ENCODE measurements around the gene NCOA1.
"Not testable (repeated sequence)": the region's sequence is repeated elsewhere in the genome, so short reads cannot be mapped to it uniquely, and the experiment has no call there.

NCOA1 gene

GRCh38 chr2:24527536-24527935 is 36.5 kb downstream of the NCOA1 start:
- no peak overlapping the region for H3K9ac ChIP-seq (ENCODE audit: low read length)
- no peaks in the 10 kb centered on the region for H3K4me1 ChIP-seq (ENCODE audit: insufficient read depth, low read length, severe bottlenecking)
- H3K9me3 ChIP-seq (ENCODE audit: low read length) = peaks cover 13% of the 10 kb centered on the region; the same call in 1 of the 2 replicates
- no peak overlapping the region for H2AFZ ChIP-seq (ENCODE audit: low read length)
- H4K20me1 ChIP-seq (ENCODE audit: insufficient read depth, low read length) = no peaks in the 10 kb centered on the region
- no peaks in the 10 kb centered on the region for H3K27me3 ChIP-seq (ENCODE audit: insufficient read depth, low read length)
- H3K27ac ChIP-seq (ENCODE audit: low read depth, low read length, poor library complexity, severe bottlenecking) = no peak overlapping the region
- no peaks in the 10 kb centered on the region for H3K36me3 ChIP-seq (ENCODE audit: insufficient read depth, low read length)
- no peaks in the 10 kb centered on the region for H3F3A ChIP-seq (ENCODE audit: insufficient read depth, low read length)
- H3K4me3 ChIP-seq (ENCODE audit: low read depth, low read length, poor library complexity, severe bottlenecking) = no peak overlapping the region
- H3K79me2 ChIP-seq (ENCODE audit: insufficient read depth, low read length) = no peaks in the 10 kb centered on the region
- TF ChIP-seq, protein P1, sequence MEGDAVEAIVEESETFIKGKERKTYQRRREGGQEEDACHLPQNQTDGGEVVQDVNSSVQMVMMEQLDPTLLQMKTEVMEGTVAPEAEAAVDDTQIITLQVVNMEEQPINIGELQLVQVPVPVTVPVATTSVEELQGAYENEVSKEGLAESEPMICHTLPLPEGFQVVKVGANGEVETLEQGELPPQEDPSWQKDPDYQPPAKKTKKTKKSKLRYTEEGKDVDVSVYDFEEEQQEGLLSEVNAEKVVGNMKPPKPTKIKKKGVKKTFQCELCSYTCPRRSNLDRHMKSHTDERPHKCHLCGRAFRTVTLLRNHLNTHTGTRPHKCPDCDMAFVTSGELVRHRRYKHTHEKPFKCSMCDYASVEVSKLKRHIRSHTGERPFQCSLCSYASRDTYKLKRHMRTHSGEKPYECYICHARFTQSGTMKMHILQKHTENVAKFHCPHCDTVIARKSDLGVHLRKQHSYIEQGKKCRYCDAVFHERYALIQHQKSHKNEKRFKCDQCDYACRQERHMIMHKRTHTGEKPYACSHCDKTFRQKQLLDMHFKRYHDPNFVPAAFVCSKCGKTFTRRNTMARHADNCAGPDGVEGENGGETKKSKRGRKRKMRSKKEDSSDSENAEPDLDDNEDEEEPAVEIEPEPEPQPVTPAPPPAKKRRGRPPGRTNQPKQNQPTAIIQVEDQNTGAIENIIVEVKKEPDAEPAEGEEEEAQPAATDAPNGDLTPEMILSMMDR (IDR thresholded peaks at IDR 0.05; ENCODE audit: low read length) = no peak
- TF ChIP-seq EZH2 (IDR thresholded peaks at IDR 0.05; ENCODE audit: borderline replicate concordance, low read length) = no peak
- no peak overlapping the region for H3K4me2 ChIP-seq (ENCODE audit: low read length)
- no peaks in the 10 kb centered on the region for H3K9me2 ChIP-seq (ENCODE audit: low read depth, low read length)

DNA sequence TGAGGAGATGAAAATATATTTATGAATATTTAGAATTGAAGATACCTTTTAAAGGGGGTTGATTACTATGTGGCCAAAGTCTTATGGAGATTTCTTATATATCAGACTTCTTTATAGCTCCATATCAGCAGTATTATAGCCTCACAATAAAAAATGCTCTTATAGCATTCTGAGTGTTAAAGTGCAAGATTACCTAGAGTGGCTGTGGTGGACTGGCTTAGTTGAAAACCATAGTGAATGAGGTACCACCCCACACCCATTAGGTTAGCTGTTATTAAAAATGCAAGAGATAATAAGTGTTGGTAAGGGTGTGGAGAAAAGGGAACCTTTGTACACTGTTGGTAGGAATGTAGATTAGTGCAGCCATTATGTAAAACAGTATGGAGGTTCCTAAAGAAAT is 39.7 kb downstream of the NCOA1 start:
- H3F3A ChIP-seq (ENCODE audit: insufficient read depth, low read length) = no peaks in the 10 kb centered on the region
- no peak overlapping the region for H3K27ac ChIP-seq (ENCODE audit: low read depth, low read length, poor library complexity, severe bottlenecking)
- no peaks in the 10 kb centered on the region for H3K79me2 ChIP-seq (ENCODE audit: insufficient read depth, low read length)
- no peaks in the 10 kb centered on the region for H3K9me2 ChIP-seq (ENCODE audit: low read depth, low read length)
- no peak overlapping the region for H3K9ac ChIP-seq (ENCODE audit: low read length)
- H3K9me3 ChIP-seq (ENCODE audit: low read length) = peaks cover 13% of the 10 kb centered on the region; the same call in 1 of the 2 replicates
- no peak overlapping the region for H3K4me2 ChIP-seq (ENCODE audit: low read length)
- no peak for TF ChIP-seq EZH2 (IDR thresholded peaks at IDR 0.05; ENCODE audit: borderline replicate concordance, low read length)
- TF ChIP-seq, protein P1 (IDR thresholded peaks at IDR 0.05; ENCODE audit: low read length) = no peak
- no peaks in the 10 kb centered on the region for H3K27me3 ChIP-seq (ENCODE audit: insufficient read depth, low read length)
- H3K4me3 ChIP-seq (ENCODE audit: low read depth, low read length, poor library complexity, severe bottlenecking) = no peak overlapping the region
- no peak overlapping the region for H2AFZ ChIP-seq (ENCODE audit: low read length)
- H3K36me3 ChIP-seq (ENCODE audit: insufficient read depth, low read length) = no peaks in the 10 kb centered on the region
- H3K4me1 ChIP-seq (ENCODE audit: insufficient read depth, low read length, severe bottlenecking) = no peaks in the 10 kb centered on the region
- H4K20me1 ChIP-seq (ENCODE audit: insufficient read depth, low read length) = no peaks in the 10 kb centered on the region

- H3K79me2 ChIP-seq (ENCODE audit: insufficient read depth, low read length); H3K27ac ChIP-seq (ENCODE audit: low read depth, low read length, poor library complexity, severe bottlenecking); H2AFZ ChIP-seq (ENCODE audit: low read length); H3F3A ChIP-seq (ENCODE audit: insufficient read depth, low read length); H3K36me3 ChIP-seq (ENCODE audit: insufficient read depth, low read length); H3K27me3 ChIP-seq (ENCODE audit: insufficient read depth, low read length); H3K4me2 ChIP-seq (ENCODE audit: low read length); H3K9me2 ChIP-seq (ENCODE audit: low read depth, low read length); H3K4me1 ChIP-seq (ENCODE audit: insufficient read depth, low read length, severe bottlenecking); H3K9ac ChIP-seq (ENCODE audit: low read length); H4K20me1 ChIP-seq (ENCODE audit: insufficient read depth, low read length); H3K4me3 ChIP-seq (ENCODE audit: low read depth, low read length, poor library complexity, severe bottlenecking): not testable (repeated sequence)
- peaks cover 13% of the 10 kb centered on the region; the same call in 1 of the 2 replicates for H3K9me3 ChIP-seq (ENCODE audit: low read length)
Measured at GRCh38 chr2:24531610-24532009, 40.6 kb downstream of the NCOA1 start.

GRCh38 chr2:24532057-24532456 is 41.0 kb downstream of the NCOA1 start:
- not testable (repeated sequence) for H2AFZ ChIP-seq (ENCODE audit: low read length); H4K20me1 ChIP-seq (ENCODE audit: insufficient read depth, low read length)

GRCh38 chr2:24533574-24533973 is 42.5 kb downstream of the NCOA1 start:
- not testable (repeated sequence) for H2AFZ ChIP-seq (ENCODE audit: low read length); H3K9ac ChIP-seq (ENCODE audit: low read length); H3F3A ChIP-seq (ENCODE audit: insufficient read depth, low read length); H3K79me2 ChIP-seq (ENCODE audit: insufficient read depth, low read length); H3K36me3 ChIP-seq (ENCODE audit: insufficient read depth, low read length); H3K27me3 ChIP-seq (ENCODE audit: insufficient read depth, low read length); H3K27ac ChIP-seq (ENCODE audit: low read depth, low read length, poor library complexity, severe bottlenecking); H3K4me1 ChIP-seq (ENCODE audit: insufficient read depth, low read length, severe bottlenecking); H3K4me3 ChIP-seq (ENCODE audit: low read depth, low read length, poor library complexity, severe bottlenecking); H3K4me2 ChIP-seq (ENCODE audit: low read length); H3K9me2 ChIP-seq (ENCODE audit: low read depth, low read length); H4K20me1 ChIP-seq (ENCODE audit: insufficient read depth, low read length)
- peaks cover 22% of the 10 kb centered on the region; the same call in 1 of the 2 replicates for H3K9me3 ChIP-seq (ENCODE audit: low read length)

More at GRCh38 chr2:24532057-24532456, 41.0 kb downstream of the NCOA1 start:
- H3F3A ChIP-seq (ENCODE audit: insufficient read depth, low read length); H3K27me3 ChIP-seq (ENCODE audit: insufficient read depth, low read length); H3K27ac ChIP-seq (ENCODE audit: low read depth, low read length, poor library complexity, severe bottlenecking); H3K9me2 ChIP-seq (ENCODE audit: low read depth, low read length); H3K9ac ChIP-seq (ENCODE audit: low read length); H3K79me2 ChIP-seq (ENCODE audit: insufficient read depth, low read length); H3K4me1 ChIP-seq (ENCODE audit: insufficient read depth, low read length, severe bottlenecking); H3K4me3 ChIP-seq (ENCODE audit: low read depth, low read length, poor library complexity, severe bottlenecking); H3K36me3 ChIP-seq (ENCODE audit: insufficient read depth, low read length); H3K4me2 ChIP-seq (ENCODE audit: low read length): not testable (repeated sequence)
- peaks cover 13% of the 10 kb centered on the region; the same call in 1 of the 2 replicates for H3K9me3 ChIP-seq (ENCODE audit: low read length)
